ENCODE measurements around the gene TTC7B. TPM values are rescaled to one million over a fixed set of nuclear protein-coding genes. Genes with fewer than 3 reads are reported as not detected.

The TTC7B gene
- total RNA-seq, 2 donors from 2014 or later = 5.2 to 10.2 TPM

GRCh38 chr14:90717916-90718315 is 98.3 kb downstream of the TTC7B start:
- Mint-ChIP-seq H3K36me3 (ENCODE audit: low read depth) (no peaks in the 10 kb centered on the region), H3K27ac (no peak overlapping the region), H3K4me1 (no peaks in the 10 kb centered on the region), H3K27me3 (peaks cover 3% of the 10 kb centered on the region), H3K9me3 (no peaks in the 10 kb centered on the region), H3K4me3 (no peak overlapping the region)
- ATAC-seq (replicated peaks) = no peak

- Mint-ChIP-seq H3K36me3 (ENCODE audit: low read depth) (no peaks in the 10 kb centered on the region), H3K4me1 (no peaks in the 10 kb centered on the region), H3K9me3 (no peaks in the 10 kb centered on the region), H3K4me3 (no peak overlapping the region), H3K27ac (no peak overlapping the region), H3K27me3 (peaks cover 3% of the 10 kb centered on the region)
- ATAC-seq (replicated peaks) = no peak
These were observed 100.2 kb downstream of the TTC7B start for GRCh38 chr14:90715993-90716392.

- Mint-ChIP-seq H3K4me1 (no peaks in the 10 kb centered on the region), H3K9me3 (no peaks in the 10 kb centered on the region), H3K4me3 (no peak overlapping the region), H3K36me3 (ENCODE audit: low read depth) (no peaks in the 10 kb centered on the region), H3K27ac (no peak overlapping the region), H3K27me3 (peaks cover 3% of the 10 kb centered on the region)
- ATAC-seq (replicated peaks) = no peak
These were observed 100.7 kb downstream of the TTC7B start for GRCh38 chr14:90715495-90715894.

GRCh38 chr14:90714811-90715210 is 101.4 kb downstream of the TTC7B start:
- no peaks in the 10 kb centered on the region for H3K4me1 Mint-ChIP-seq
- H3K4me3 Mint-ChIP-seq = no peak overlapping the region
- ATAC-seq (replicated peaks) = no peak
- H3K27ac Mint-ChIP-seq = no peak overlapping the region
- H3K9me3 Mint-ChIP-seq = no peaks in the 10 kb centered on the region
- H3K36me3 Mint-ChIP-seq (ENCODE audit: low read depth) = no peaks in the 10 kb centered on the region
- H3K27me3 Mint-ChIP-seq = peaks cover 3% of the 10 kb centered on the region

GRCh38 chr14:90704738-90705392 is 111.4 kb downstream of the TTC7B start:
- ATAC-seq (replicated peaks) = no peak
- Mint-ChIP-seq H3K9me3 (no peaks in the 10 kb centered on the region), H3K27me3 (peaks cover 7% of the 10 kb centered on the region), H3K4me1 (no peaks in the 10 kb centered on the region), H3K27ac (no peak overlapping the region), H3K4me3 (no peak overlapping the region), H3K36me3 (ENCODE audit: low read depth) (no peaks in the 10 kb centered on the region)

- no peaks in the 10 kb centered on the region for H3K9me3 Mint-ChIP-seq
- no peak for ATAC-seq (replicated peaks)
- peaks cover 7% of the 10 kb centered on the region for H3K27me3 Mint-ChIP-seq
- no peak overlapping the region for H3K4me3 Mint-ChIP-seq
- H3K27ac Mint-ChIP-seq = no peak overlapping the region
- no peaks in the 10 kb centered on the region for H3K4me1 Mint-ChIP-seq
- H3K36me3 Mint-ChIP-seq (ENCODE audit: low read depth) = no peaks in the 10 kb centered on the region
These were observed 112.1 kb downstream of the TTC7B start for GRCh38 chr14:90703841-90704737.

GRCh38 chr14:90700933-90701776 is 115.1 kb downstream of the TTC7B start:
- no peak for ATAC-seq (replicated peaks)
- H3K4me1 Mint-ChIP-seq = no peaks in the 10 kb centered on the region

GRCh38 chr14:90699016-90699415 is 117.2 kb downstream of the TTC7B start:
- H3K27ac Mint-ChIP-seq = no peak overlapping the region
- H3K4me3 Mint-ChIP-seq = no peak overlapping the region
- H3K9me3 Mint-ChIP-seq = no peaks in the 10 kb centered on the region
- no peaks in the 10 kb centered on the region for H3K36me3 Mint-ChIP-seq (ENCODE audit: low read depth)
- ATAC-seq (replicated peaks) = no peak
- H3K27me3 Mint-ChIP-seq = no peaks in the 10 kb centered on the region
- no peaks in the 10 kb centered on the region for H3K4me1 Mint-ChIP-seq

More at GRCh38 chr14:90700933-90701776, 115.1 kb downstream of the TTC7B start:
- Mint-ChIP-seq H3K27me3 (peaks cover 3% of the 10 kb centered on the region), H3K4me3 (no peak overlapping the region), H3K27ac (no peak overlapping the region), H3K9me3 (no peaks in the 10 kb centered on the region), H3K36me3 (ENCODE audit: low read depth) (no peaks in the 10 kb centered on the region)

- H3K27ac Mint-ChIP-seq = no peak overlapping the region
- no peaks in the 10 kb centered on the region for H3K4me1 Mint-ChIP-seq
- ATAC-seq (replicated peaks) = no peak
- no peaks in the 10 kb centered on the region for H3K27me3 Mint-ChIP-seq
- H3K36me3 Mint-ChIP-seq (ENCODE audit: low read depth) = no peaks in the 10 kb centered on the region
- H3K9me3 Mint-ChIP-seq = no peaks in the 10 kb centered on the region
- H3K4me3 Mint-ChIP-seq = no peak overlapping the region
These were observed 117.8 kb downstream of the TTC7B start for GRCh38 chr14:90698379-90698869.

GRCh38 chr14:90697577-90698206 is 118.5 kb downstream of the TTC7B start:
- H3K27me3 Mint-ChIP-seq = no peaks in the 10 kb centered on the region
- H3K27ac Mint-ChIP-seq = no peak overlapping the region
- no peaks in the 10 kb centered on the region for H3K36me3 Mint-ChIP-seq (ENCODE audit: low read depth)
- no peaks in the 10 kb centered on the region for H3K9me3 Mint-ChIP-seq
- ATAC-seq (replicated peaks) = peak; percentile 90
- H3K4me1 Mint-ChIP-seq = no peaks in the 10 kb centered on the region
- no peak overlapping the region for H3K4me3 Mint-ChIP-seq

- no peaks in the 10 kb centered on the region for H3K27me3 Mint-ChIP-seq
- H3K9me3 Mint-ChIP-seq = no peaks in the 10 kb centered on the region
- H3K36me3 Mint-ChIP-seq (ENCODE audit: low read depth) = no peaks in the 10 kb centered on the region
- H3K4me1 Mint-ChIP-seq = no peaks in the 10 kb centered on the region
- no peak for ATAC-seq (replicated peaks)
- H3K27ac Mint-ChIP-seq = no peak overlapping the region
- no peak overlapping the region for H3K4me3 Mint-ChIP-seq
These were observed 119.1 kb downstream of the TTC7B start for GRCh38 chr14:90697132-90697531.

GRCh38 chr14:90696720-90697119 is 119.5 kb downstream of the TTC7B start:
- no peaks in the 10 kb centered on the region for H3K27me3 Mint-ChIP-seq
- no peak overlapping the region for H3K4me3 Mint-ChIP-seq
- H3K4me1 Mint-ChIP-seq = no peaks in the 10 kb centered on the region
- no peaks in the 10 kb centered on the region for H3K9me3 Mint-ChIP-seq
- ATAC-seq (replicated peaks) = no peak
- no peaks in the 10 kb centered on the region for H3K36me3 Mint-ChIP-seq (ENCODE audit: low read depth)
- no peak overlapping the region for H3K27ac Mint-ChIP-seq

GRCh38 chr14:90695997-90696660 is 120.1 kb downstream of the TTC7B start:
- no peaks in the 10 kb centered on the region for H3K27me3 Mint-ChIP-seq
- no peaks in the 10 kb centered on the region for H3K36me3 Mint-ChIP-seq (ENCODE audit: low read depth)
- ATAC-seq (replicated peaks) = no peak
- H3K9me3 Mint-ChIP-seq = no peaks in the 10 kb centered on the region
- H3K4me1 Mint-ChIP-seq = no peaks in the 10 kb centered on the region
- no peak overlapping the region for H3K27ac Mint-ChIP-seq
- no peak overlapping the region for H3K4me3 Mint-ChIP-seq

Data from activated T-helper 17 cell treated with anti-CD3 and anti-CD28 coated beads, Interleukin-2, amount 50 U/mL, for 72 hours (primary cell).